Esophagus (tissue), 2 donors: ENCODE results near the gene TMTC1. TPM values are rescaled to one million over a fixed set of nuclear protein-coding genes. Genes with fewer than 3 reads are reported as not detected.

Experiments used
- H3K27ac ChIP-seq, 2 donors: one replicate each; pipeline ENCODE4 v1.5.1; 2013; ENCODE audit warnings: low read depth in 2 of 2, mild to moderate bottlenecking in 2 of 2, inconsistent platforms in 1 of 2, low read length in 1 of 2, moderate library complexity in 1 of 2
- H3K27me3 ChIP-seq, 2 donors: one replicate each; pipeline ENCODE4 v1.6.1; 2013; ENCODE audit warnings: low read length in 2 of 2, control low read depth in 1 of 2, mild to moderate bottlenecking in 1 of 2; ENCODE audit not compliant: insufficient read depth in 2 of 2, control insufficient read depth in 1 of 2
- H3K36me3 ChIP-seq, 2 donors: one replicate each; pipeline ENCODE4 v1.6.1; 2013; ENCODE audit warnings: low read length in 1 of 2; ENCODE audit not compliant: control insufficient read depth in 2 of 2, insufficient read depth in 2 of 2
- H3K4me1 ChIP-seq, 2 donors: one replicate each; pipeline ENCODE4 v1.6.1; 2013; ENCODE audit warnings: low read length in 1 of 2; ENCODE audit not compliant: control insufficient read depth in 2 of 2, insufficient read depth in 2 of 2
- H3K4me3 ChIP-seq, 2 donors: one replicate each; pipeline ENCODE4 v1.5.1; 2013; ENCODE audit warnings: low read length in 2 of 2, mild to moderate bottlenecking in 2 of 2, low read depth in 1 of 2, moderate library complexity in 1 of 2
- H3K9me3 ChIP-seq, 2 donors: one replicate each; pipeline ENCODE4 v1.6.1; 2013; ENCODE audit warnings: mild to moderate bottlenecking in 2 of 2, low read depth in 1 of 2, low read length in 1 of 2, moderate library complexity in 1 of 2; ENCODE audit not compliant: control insufficient read depth in 2 of 2, insufficient read depth in 1 of 2
- WGBS, 2 donors: extraction: QIAGEN DNeasy Blood & Tissue Kit; methylation state at CpG; one replicate each; pipeline ENCODE4 v1.1.7; 2013; 5-methylcytosine and 5-hydroxymethylcytosine counted together
- polyA plus RNA-seq, 2 donors: library from polyadenylated mRNA; stranded (reverse); fragments of 200-250 nt; gene quantifications; one replicate each; pipeline ENCODE4 v1.2.3, GENCODE V29; 2013
- donor health status: healthy with polysubstance abuse.
- donor health status: Bipolar disorder and iron deficiency.

The TMTC1 gene
- polyA plus RNA-seq, 2 donors: 1.3 to 1.6 TPM

DNA sequence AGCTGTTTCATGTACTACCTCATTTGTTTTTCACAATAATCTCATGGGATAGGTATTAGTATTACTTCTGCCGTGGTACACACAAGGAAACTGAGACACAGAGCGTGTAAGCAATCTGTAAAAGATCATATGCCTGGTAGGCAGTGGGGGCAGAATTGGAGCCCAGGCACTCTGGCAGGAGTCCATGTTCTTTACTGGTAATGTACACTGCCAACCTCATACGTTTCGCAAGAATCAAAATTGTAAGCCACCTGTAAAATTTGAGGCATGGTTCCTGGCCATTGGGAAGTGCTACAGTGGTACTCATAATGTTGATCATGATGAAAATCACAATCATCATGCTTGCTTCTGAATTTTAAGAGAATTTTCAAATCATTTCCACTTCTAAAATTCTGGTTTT lies 40.7 kb downstream of the TMTC1 start:
- peaks cover 0 to 5% of the 10 kb centered on the region in 2 donors for H3K4me1 ChIP-seq
- H3K36me3 ChIP-seq: no peaks in the 10 kb centered on the region
- no peaks in the 10 kb centered on the region for H3K27me3 ChIP-seq
- H3K4me3 ChIP-seq: no peak overlapping the region
- no peaks in the 10 kb centered on the region for H3K9me3 ChIP-seq
- H3K27ac ChIP-seq: no peak overlapping the region
- 79 to 87% methylated on average over 4 of the region's 4 CpGs for WGBS, 2 donors

DNA sequence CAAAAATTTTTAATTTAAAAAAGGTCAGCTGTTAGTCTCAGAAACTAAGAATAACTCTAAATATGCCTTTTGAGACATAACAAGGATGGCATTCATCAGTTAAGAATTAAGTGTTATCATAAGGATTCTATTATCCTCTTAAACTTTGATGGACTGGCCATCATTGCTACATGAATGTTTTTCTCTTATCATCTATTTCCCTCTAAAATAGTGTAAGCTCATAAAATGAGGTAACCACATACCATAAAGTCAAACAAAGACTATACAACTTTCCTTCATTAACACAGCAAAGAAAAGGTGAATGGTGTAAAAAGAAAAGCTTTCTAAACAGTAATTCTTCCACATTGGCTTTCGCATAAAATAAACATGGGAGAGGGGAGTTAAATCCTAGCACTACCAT lies 41.1 kb downstream of the TMTC1 start:
- Histone ChIP-seq H3K27me3 (no peaks in the 10 kb centered on the region), H3K4me1 (peaks cover 0 to 5% of the 10 kb centered on the region in 2 donors), H3K27ac (no peak overlapping the region), H3K4me3 (no peak overlapping the region), H3K9me3 (no peaks in the 10 kb centered on the region), H3K36me3 (no peaks in the 10 kb centered on the region)
- WGBS, 2 donors: 92 to 100% methylated on average over 1 of the region's 1 CpG

DNA sequence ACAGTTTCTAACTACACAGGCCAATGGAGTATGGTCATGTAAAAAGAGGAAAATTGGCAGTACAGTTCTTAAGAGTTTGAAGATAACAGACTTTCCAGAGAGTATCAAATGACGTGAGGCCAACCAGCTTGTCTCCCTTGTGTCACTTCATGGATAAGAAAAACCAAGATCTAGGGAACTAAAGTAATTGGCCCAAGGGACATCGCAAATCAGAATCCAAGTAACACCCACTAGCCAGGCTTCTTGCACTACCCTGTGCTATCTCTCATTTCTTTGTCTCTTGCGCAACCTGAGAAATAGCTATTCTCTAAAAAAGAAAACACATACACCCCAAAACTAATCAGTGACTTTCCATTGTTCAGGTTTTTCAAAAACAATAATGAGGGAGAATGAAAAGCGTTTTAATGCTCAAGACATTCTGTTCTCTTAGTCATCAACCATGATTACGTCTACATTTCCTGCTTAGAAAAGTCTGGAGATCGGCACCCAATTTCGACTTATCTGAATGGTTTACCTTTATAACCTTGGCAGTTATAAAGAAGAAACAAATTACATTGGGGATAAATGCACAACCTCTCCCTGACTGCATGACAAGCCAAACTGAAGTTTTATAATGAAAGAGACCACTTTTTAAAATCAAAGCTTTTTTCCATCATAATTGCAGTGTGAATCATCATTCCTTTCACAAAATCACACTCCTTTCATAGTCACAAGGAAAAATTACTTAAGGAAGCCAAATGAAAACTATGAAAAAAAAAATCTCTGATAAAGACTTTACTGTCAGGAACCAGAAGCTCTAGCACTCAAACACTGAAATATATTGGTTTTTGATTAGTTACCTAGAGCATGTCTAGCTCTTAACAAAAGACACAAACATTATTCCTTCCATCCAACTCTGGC lies 42.1 kb downstream of the TMTC1 start:
- H3K4me3 ChIP-seq: no peak overlapping the region
- 67 to 71% methylated on average over 7 of the region's 7 CpGs for WGBS, 2 donors
- H3K27ac ChIP-seq: no peak overlapping the region
- H3K36me3 ChIP-seq: no peaks in the 10 kb centered on the region
- H3K27me3 ChIP-seq: no peaks in the 10 kb centered on the region
- H3K9me3 ChIP-seq: no peaks in the 10 kb centered on the region
- peaks cover 0 to 5% of the 10 kb centered on the region in 2 donors for H3K4me1 ChIP-seq

DNA sequence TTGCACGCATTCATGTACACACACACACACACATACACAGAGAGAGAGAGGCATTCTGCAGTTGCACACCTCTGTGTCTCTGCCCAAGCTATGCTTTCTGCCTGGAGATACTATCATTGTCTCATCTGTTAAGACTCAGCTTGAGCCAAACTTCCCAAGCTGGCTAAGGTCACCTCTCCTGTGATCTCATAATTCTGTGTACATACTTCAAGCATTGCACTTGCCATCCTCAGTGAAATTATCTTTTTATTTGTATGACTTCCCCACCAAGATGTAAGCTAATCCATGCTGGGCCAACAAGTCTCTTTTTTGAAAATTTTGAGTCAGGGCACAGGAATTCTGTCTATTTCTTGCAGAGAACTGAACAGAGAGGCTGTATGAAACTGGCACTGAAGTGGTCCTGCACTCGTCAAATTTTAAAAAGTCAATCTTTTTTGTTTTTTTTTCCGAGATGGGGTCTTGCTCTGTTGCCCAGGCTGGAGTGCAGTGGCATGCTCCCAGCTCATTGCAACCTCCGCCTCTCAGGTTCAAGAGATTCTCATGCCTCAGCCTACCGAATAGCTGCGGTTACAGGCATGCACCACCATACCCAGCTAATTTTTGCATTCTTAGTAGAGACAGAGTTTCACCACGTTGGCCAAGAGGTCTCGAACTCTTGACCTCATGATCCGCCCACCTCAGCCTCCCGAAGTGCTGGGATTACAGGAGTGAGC lies 44.3 kb downstream of the TMTC1 start:
- 86 to 88% methylated on average over 10 of the region's 10 CpGs for WGBS, 2 donors
- no peak overlapping the region for H3K27ac ChIP-seq

DNA sequence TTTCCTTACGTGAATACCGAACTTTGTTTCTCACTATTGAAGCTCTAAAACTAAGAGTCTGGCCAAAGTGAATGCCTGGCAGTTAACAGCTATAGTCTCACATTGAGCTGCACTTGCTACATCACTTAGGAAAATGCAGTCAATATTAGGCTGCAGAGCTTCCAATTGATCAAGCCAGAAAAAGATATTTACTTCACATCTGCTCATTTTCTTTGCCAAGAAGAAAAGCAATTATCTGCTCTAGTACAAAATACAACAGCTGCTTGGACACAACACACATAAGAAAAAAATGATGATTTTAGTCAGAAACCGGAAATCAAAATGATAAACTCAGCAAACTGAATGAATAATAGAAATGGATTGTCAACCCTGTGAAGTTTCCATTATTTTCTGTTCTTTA lies 45.4 kb downstream of the TMTC1 start:
- 77 to 84% methylated on average over 3 of the region's 3 CpGs for WGBS, 2 donors
- H3K27ac ChIP-seq: no peak overlapping the region

More for the DNA sequence above, 44.3 kb downstream of the TMTC1 start:
- H3K36me3 ChIP-seq: no peaks in the 10 kb centered on the region
- H3K4me1 ChIP-seq: peaks cover 0 to 5% of the 10 kb centered on the region in 2 donors
- no peak overlapping the region for H3K4me3 ChIP-seq
- H3K27me3 ChIP-seq: no peaks in the 10 kb centered on the region
- no peaks in the 10 kb centered on the region for H3K9me3 ChIP-seq

DNA sequence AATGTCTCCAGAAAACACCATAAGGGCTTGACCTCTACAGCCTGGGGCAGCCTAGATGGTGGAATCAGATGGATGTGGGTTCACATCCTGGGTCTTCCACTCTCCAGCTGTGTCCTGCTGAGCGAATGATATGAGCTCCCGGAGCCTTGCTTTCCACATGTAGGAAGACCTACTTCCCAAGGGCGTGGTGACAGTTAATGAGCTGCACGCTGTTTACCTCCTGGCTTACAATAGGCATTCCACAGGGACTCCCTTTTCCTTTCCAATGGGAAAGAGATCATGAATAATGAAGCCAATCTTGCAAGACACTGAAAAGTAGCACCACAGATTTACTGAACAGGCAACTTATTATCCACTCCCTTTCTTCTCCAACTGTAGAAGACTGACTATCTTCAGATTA lies 46.1 kb downstream of the TMTC1 start:
- 73 to 75% methylated on average over 4 of the region's 4 CpGs for WGBS, 2 donors

More for the DNA sequence above, 45.4 kb downstream of the TMTC1 start:
- peaks cover 0 to 3% of the 10 kb centered on the region in 2 donors for H3K4me1 ChIP-seq
- no peaks in the 10 kb centered on the region for H3K36me3 ChIP-seq
- H3K9me3 ChIP-seq: no peaks in the 10 kb centered on the region
- H3K27me3 ChIP-seq: no peaks in the 10 kb centered on the region
- no peak overlapping the region for H3K4me3 ChIP-seq

DNA sequence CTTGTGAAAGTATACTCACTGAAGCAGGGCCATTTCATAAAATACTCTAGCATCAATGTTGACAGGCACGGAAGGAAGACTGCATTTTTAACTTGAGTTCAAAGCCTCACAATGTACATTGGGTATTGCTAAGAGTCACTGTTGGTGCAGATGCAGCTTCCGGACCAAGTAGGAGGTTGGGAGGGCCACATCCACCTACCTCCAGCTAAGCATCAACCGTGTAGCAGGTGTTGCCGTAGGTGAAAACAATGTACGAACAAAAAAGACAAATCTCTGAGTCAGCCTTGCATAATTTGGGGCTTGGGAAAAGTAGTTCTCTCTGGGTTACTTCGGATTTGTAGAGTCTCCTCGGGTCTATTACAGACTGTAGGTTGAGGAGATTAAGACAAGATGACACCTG lies 48.1 kb downstream of the TMTC1 start:
- WGBS, 2 donors: 77 to 79% methylated on average over 7 of the region's 7 CpGs
- Histone ChIP-seq H3K27ac (no peak overlapping the region), H3K4me1 (peaks cover 0 to 3% of the 10 kb centered on the region in 2 donors)

More for the DNA sequence above, 46.1 kb downstream of the TMTC1 start:
- Histone ChIP-seq H3K4me1 (peaks cover 0 to 3% of the 10 kb centered on the region in 2 donors), H3K36me3 (no peaks in the 10 kb centered on the region), H3K27ac (no peak overlapping the region), H3K27me3 (no peaks in the 10 kb centered on the region), H3K4me3 (no peak overlapping the region), H3K9me3 (no peaks in the 10 kb centered on the region)

DNA sequence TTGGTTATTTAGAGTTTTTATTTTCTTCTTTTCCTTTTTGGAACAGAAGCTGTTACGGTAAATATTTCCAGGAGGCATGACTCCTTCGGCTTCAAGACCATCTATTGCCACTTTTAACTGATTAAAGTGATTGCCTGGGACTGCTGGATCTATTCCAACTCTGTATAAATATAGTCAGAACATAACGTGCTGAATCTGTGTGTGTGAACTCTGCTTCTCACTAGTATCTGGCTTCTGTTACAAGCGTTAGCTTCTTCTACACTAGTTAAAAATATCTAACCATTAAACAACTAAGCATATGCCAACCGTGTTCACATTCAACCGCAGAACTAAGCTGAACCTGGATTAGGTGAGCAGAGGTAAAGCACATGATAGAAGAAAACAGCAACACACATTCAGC lies 49.0 kb downstream of the TMTC1 start:
- Histone ChIP-seq H3K9me3 (no peaks in the 10 kb centered on the region), H3K27ac (no peak overlapping the region), H3K36me3 (no peaks in the 10 kb centered on the region), H3K4me3 (no peak overlapping the region), H3K27me3 (no peaks in the 10 kb centered on the region), H3K4me1 (peaks cover 0 to 3% of the 10 kb centered on the region in 2 donors)
- WGBS, 2 donors: 62 to 67% methylated on average over 6 of the region's 6 CpGs

More for the DNA sequence above, 48.1 kb downstream of the TMTC1 start:
- H3K27me3 ChIP-seq: no peaks in the 10 kb centered on the region
- no peak overlapping the region for H3K4me3 ChIP-seq
- H3K9me3 ChIP-seq: no peaks in the 10 kb centered on the region
- no peaks in the 10 kb centered on the region for H3K36me3 ChIP-seq

DNA sequence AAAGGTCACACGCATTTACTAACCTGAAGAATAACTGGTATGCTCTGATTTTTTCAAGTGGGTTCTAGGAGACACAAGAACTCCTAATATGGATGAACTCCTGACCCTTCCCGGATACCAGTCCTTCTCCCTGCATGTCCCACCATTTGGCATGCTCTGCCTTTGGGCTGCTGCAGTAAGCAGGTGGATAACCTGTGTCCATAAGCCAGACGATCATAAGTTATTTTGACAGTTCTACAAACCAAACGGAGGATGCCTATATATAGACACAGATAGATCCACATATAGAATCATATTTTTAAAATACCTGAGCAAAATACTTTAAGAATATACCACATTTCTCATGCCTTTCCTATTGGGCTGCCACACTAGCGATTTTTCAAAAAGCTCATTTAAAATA lies 49.4 kb downstream of the TMTC1 start:
- H3K4me3 ChIP-seq: no peak overlapping the region
- H3K9me3 ChIP-seq: no peaks in the 10 kb centered on the region
- peaks cover 0 to 3% of the 10 kb centered on the region in 2 donors for H3K4me1 ChIP-seq
- H3K27me3 ChIP-seq: no peaks in the 10 kb centered on the region
- H3K27ac ChIP-seq: no peak overlapping the region
- no peaks in the 10 kb centered on the region for H3K36me3 ChIP-seq
- WGBS, 2 donors: 77% methylated on average over 5 of the region's 5 CpGs
